ENCODE measurements around the gene STMN1. TPM values are rescaled to one million over a fixed set of nuclear protein-coding genes. Genes with fewer than 3 reads are reported as not detected.

Gene STMN1
- total and polyA plus RNA-seq, 2 of the 8 experiments (the other 6 are each of a cell fraction or from before 2014, with no cell fraction given), result 116 to 564 TPM

DNA sequence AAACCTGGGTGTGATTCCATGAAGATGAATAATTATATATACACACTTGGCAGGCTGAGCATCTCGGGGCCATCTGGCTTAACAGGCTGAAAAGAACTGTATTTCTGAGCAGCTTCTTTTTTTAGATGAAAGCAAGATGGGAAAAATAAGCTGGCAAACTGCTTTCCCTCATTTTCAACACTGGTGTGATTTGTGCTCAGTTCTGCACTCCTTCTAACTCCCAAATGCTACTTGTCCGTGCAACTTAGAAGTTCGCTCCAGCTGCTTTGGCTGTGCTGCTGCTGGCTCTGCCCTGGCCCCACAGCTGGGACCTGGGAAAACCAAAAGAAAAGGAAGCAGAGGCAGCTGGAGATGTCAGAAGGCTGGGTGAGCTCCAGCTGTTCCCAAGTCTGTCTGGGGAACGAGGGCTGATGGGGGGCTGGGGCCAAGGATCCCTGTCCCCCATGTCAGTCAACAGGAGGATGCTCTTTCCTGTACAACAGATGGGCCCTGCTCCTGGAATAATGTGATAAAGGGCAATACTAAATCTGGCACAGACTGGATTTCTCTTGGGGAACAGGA lies 46.7 kb upstream of the STMN1 start:
- Histone ChIP-seq H3K4me2 (ENCODE audit: insufficient read depth in 1 of 2, low read depth in 2 of 2, low read length in 2 of 2) (no peak overlapping the region), H3K27me3 (replicated peaks in 1 of 4; ENCODE audit: control insufficient read depth in 3 of 4, extremely low read depth in 1 of 4, insufficient read depth in 3 of 4, low read length in 3 of 4) (no peaks in the 10 kb centered on the region), H2BK20ac (ENCODE audit: low read length) (no peak overlapping the region), H3K23ac (ENCODE audit: insufficient read length) (no peak overlapping the region), H3K9me3 (ENCODE audit: insufficient read depth in 2 of 2, low read depth in 1 of 2, low read length in 1 of 2) (no peaks in the 10 kb centered on the region), H3K56ac (replicated peaks; ENCODE audit: insufficient read length, low read depth, low read length) (no peak overlapping the region), H4K20me1 (replicated peaks in 1 of 2; ENCODE audit: control insufficient read depth in 1 of 2, insufficient read depth in 2 of 2, low read length in 2 of 2) (no peaks in the 10 kb centered on the region), H3K4me3 (ENCODE audit: extremely low read depth in 1 of 4, insufficient read depth in 2 of 4, low read depth in 3 of 4, low read length in 4 of 4) (no peak overlapping the region), H4K5ac (ENCODE audit: insufficient read length, low read depth, low read length) (no peak overlapping the region), H3K9ac (replicated peaks in 1 of 4; ENCODE audit: extremely low read depth in 1 of 4, low read depth in 3 of 4, low read length in 3 of 4) (no peak overlapping the region), H2BK5ac (ENCODE audit: low read depth, low read length) (no peak overlapping the region), H3K79me1 (ENCODE audit: low read depth, low read length) (no peaks in the 10 kb centered on the region), H2AK5ac (ENCODE audit: low read depth, low read length) (no peak overlapping the region), H2AFZ (ENCODE audit: low read length) (no peak overlapping the region), H3K79me2 (ENCODE audit: control insufficient read depth in 1 of 2, insufficient read depth in 2 of 2, low read length in 2 of 2) (no peaks in the 10 kb centered on the region), H4K8ac (ENCODE audit: extremely low read depth, insufficient read depth, low read length) (no peak overlapping the region), H2BK120ac (replicated peaks; ENCODE audit: low read depth, low read length) (no peak overlapping the region), H3K4me1 (replicated peaks in 1 of 4; ENCODE audit: control insufficient read depth in 3 of 4, insufficient read depth in 4 of 4, low read length in 3 of 4) (peaks cover 0 to 5% (median 3%) of the 10 kb centered on the region in 4 experiments; a peak in 2 of 7 replicates), H3K18ac (ENCODE audit: extremely low read depth, low read length) (no peak overlapping the region), H2BK12ac (ENCODE audit: low read depth, low read length) (no peak overlapping the region), H3K4ac (replicated peaks; ENCODE audit: insufficient read length, low read depth, low read length) (no peak overlapping the region), H4K91ac (replicated peaks; ENCODE audit: insufficient read length, low read length) (no peak overlapping the region), H3K14ac (ENCODE audit: insufficient read length) (no peak overlapping the region), H3K23me2 (ENCODE audit: low read depth, low read length) (peaks cover 2% of the 10 kb centered on the region; the same call in 1 of the 2 replicates), H3K27ac (ENCODE audit: low read depth, low read length) (no peak overlapping the region), H2BK15ac (ENCODE audit: low read length) (no peak overlapping the region), H3K36me3 (ENCODE audit: control insufficient read depth in 2 of 4, insufficient read depth in 4 of 4, low read length in 3 of 4) (no peaks in the 10 kb centered on the region)
- TF ChIP-seq EZH2 (IDR thresholded peaks at IDR 0.05; ENCODE audit: low read depth, low read length, severe bottlenecking) (no peak), EGR1 (IDR thresholded peaks at IDR 0.05; ENCODE audit: borderline replicate concordance, low read depth, low read length) (no peak), SAP30 (IDR thresholded peaks at IDR 0.05; ENCODE audit: insufficient read depth, insufficient replicate concordance, low read length) (no peak), POLR2AphosphoS5 (IDR thresholded peaks at IDR 0.05; ENCODE audit: low read depth, low read length) (no peak), FOSL1 (IDR thresholded peaks at IDR 0.05; ENCODE audit: insufficient read depth, low read depth, low read length) (no peak), RFX5 (IDR thresholded peaks at IDR 0.05; ENCODE audit: borderline replicate concordance, low read depth, low read length) (no peak), KDM1A (IDR thresholded peaks at IDR 0.05; ENCODE audit: borderline replicate concordance, low read length) (no peak), PHF8 (conservative IDR thresholded peaks at IDR 0.05; ENCODE audit: low read depth, low read length) (no peak), KDM5A (IDR thresholded peaks at IDR 0.05; ENCODE audit: low read length) (no peak), EP300 (IDR thresholded peaks at IDR 0.05; ENCODE audit: borderline replicate concordance in 1 of 2, low read depth in 2 of 2, low read length in 2 of 2) (no peak), SUZ12 (IDR thresholded peaks at IDR 0.05; ENCODE audit: low read length) (no peak)
- 92% methylated on average over 4 of the region's 4 CpGs; no CpG with 5 or more reads in 1 of the 2 experiments for WGBS, 2 experiments (ENCODE audit: extremely low coverage in 1 of 2, insufficient coverage in 1 of 2, insufficient read length in 1 of 2, insufficient replicate concordance in 2 of 2, low coverage in 1 of 2, low lambda C conversion rate in 2 of 2, missing lambda C conversion rate in 1 of 2)
- CTCF ChIA-PET (ENCODE audit: partially characterized antibody), result interaction anchor here (1.2 to 2.7 kb wide), 2 partner anchors 13 to 57 kb away, joined by 3 to 11 read pairs; no protein-coding TSS in a partner anchor
- POLR2A ChIA-PET (ENCODE audit: partially characterized antibody), result interaction anchor here (1.4 kb wide), 1 partner anchor 31 kb away, joined by 4 read pairs; no protein-coding TSS in a partner anchor
- no peak for DNase-seq (ENCODE audit: low read depth in 1 of 2, low spot score in 2 of 2)
- FAIRE-seq, result no peak

Measured in H1 (cell line).